HG03097 (cell line): ENCODE measurements around the gene ADAMTS2.

Source experiments
- ATAC-seq: cut with Tn5 transposase; IDR thresholded peaks from one replicate; pipeline ENCODE4 v1.9.1; 2021; ENCODE audit not compliant: unreplicated experiment, low FRiP score

The ADAMTS2 gene

DNA sequence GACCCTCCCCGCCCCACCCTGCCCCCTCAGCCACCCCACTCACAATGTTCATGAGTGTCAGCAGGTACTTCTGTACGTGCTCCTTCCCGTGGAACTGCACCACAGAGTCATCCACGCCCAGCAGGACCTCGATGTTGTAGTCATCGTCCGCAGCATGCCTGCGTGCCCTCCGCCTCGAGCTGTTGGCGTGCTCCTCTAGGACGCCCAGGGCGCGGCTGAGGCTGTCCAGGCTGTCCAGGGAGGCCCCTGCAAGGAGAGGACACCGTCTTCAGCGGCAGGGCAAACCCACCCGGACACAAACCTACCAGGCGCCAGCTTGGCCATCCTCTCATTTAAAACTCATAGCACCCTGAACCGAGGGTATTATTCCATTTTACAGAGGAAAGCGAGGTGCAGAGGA, 137.8 kb downstream of the ADAMTS2 start:
- no peak for ATAC-seq

DNA sequence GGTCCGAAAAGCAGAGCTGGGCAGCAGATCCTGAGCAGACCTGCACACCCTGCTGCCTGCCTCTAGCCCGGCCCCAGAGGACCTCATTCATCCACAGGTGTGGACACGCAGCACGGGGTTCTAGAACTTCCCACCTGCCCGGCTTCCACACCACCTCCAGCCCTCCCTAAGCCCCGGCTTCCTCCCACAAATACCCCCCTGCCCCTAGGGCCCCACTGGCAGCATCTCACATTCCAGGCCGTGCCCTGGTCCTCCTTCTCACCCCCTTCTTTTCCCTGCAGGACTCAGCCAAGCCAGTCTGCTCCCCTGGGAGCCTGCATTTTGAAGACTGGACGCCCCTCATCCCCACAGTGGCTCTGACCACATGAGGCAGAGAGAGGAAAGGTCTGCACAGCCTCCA, 138.9 kb downstream of the ADAMTS2 start:
- no peak for ATAC-seq

- no peak for ATAC-seq
Observed at GRCh38 chr5:179205277-179205676, 140.0 kb downstream of the ADAMTS2 start.

DNA sequence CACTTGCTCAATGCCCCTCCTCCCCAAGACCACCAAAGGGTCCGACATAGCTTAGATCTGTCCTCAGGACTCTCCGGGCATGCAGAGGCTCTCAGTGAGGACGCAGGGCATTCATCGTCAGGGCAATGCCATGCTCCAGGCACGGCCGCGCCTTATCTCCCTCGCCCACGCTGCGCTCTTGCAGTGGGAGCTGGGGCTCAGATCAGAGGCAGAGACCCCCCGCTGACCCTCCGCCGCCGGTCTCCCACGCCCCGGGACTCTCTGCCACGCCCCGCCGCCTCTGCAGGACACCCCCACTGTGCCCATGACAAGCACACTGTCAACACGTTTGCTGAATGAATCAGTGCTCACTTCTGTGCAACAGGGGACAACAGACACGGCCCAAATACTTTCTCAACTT, 140.7 kb downstream of the ADAMTS2 start:
- ATAC-seq: no peak

GRCh38 chr5:179203248-179203647, 142.0 kb downstream of the ADAMTS2 start:
- ATAC-seq: no peak

DNA sequence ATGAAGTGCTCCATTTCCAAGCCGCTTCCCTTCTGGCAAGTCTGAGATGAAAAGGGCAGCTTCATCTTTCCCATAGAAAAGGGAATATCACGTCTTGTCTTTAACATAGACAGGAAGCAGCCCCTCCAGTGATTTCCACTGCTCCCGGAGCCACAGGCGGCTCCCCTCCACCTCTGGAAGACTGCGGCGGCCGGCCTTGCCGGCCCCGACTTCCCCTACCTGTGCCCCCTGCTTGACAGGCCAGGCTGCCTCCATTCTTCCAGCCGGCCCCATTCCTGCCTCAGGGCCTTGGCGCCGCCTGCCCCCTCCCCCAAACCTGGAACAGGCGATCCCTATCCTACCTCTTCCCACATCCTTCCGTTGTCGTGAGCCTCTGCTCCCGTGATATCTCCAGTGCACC, 143.3 kb downstream of the ADAMTS2 start:
- no peak for ATAC-seq

DNA sequence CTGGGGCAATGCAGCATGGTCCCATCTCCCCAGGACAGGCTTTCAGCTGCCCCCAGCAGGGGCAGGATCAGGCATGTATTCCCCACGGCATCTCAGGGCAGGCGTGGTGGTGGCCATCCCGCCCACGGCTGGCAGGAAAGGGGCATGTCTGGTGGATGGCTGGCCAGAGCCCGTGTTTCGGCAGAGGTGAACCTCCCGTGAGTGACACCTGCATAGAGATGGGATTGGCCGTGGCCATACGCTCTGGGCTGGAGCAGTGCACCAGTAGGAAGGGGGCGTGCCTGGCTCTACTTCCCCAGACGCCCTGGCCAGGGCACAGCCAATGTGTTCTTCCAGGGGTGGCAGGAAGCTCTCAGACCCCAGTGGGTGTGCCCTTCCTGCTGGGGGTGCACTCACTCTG, 146.0 kb downstream of the ADAMTS2 start:
- ATAC-seq: no peak

- ATAC-seq: no peak
Observed at GRCh38 chr5:179198825-179199224, 146.4 kb downstream of the ADAMTS2 start.

DNA sequence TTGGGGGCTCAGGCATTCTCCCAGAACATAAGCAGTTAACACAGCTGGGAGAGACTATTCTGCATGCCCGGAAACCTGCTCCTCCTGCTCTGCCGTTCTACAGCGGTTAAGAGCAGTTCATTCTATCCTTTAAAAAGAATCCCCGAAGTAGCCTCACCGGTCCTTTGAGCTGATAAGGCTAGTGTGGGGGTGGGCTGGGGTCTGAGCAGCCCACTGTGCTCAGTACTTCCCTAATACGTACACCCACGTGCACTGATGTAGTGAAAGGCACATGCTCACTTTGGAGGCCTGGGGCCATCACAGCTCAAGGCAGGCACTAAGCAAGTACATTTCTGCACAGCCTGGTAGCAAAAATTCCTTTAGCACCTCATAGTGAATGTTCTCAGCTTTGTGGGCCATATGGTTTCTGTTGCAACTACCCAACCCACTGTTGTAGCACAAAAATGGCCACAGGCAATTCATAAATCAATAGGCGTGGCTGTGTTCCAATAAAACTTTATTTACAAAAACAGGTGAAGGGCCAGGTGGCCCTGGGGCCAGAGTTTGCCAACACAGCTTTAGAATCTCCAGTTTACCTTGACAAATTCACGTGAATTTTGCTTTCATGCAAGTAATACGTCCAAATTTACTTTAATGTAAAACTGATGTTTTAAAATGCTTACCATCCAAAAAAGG, 148.7 kb downstream of the ADAMTS2 start:
- ATAC-seq: no peak

- no peak for ATAC-seq
Observed at GRCh38 chr5:179195561-179196404, 149.5 kb downstream of the ADAMTS2 start.

- no peak for ATAC-seq
Observed at GRCh38 chr5:179194941-179195381, 150.3 kb downstream of the ADAMTS2 start.

DNA sequence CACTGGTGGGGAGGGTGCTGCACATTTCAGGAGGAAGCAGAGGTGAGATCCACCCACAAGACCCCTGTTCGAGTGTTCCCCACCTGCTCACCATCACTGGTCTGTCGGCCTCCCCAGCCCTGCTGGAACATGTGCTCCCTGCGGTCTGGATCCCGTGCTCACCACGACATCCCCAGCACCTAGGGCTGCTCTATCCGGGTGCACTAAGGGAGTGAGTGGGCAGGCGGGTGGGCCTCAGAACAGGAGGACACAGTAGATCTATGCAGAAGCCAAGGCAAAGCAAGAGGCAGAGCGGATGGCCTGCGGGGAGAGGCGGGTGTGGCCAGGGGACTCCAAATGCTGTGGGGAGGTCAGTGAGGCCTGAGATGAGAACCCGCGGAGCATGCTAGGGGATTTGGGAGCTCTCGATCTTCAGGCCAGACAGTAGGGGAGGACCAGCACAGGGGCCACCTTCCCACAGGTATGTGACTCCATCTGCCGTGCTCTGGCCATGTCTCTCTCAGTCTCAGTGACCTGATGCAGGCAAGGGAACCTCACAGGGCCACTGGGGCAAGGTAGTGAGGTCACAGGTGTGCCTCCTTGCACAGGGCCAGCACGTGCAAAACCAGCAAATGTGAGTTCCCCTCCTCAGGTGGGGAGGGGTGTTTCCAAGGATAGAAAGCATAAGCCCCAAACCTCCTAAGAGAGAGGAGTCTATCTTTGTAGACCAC, 150.9 kb downstream of the ADAMTS2 start:
- no peak for ATAC-seq

- no peak for ATAC-seq
Observed at GRCh38 chr5:179193746-179194145, 151.5 kb downstream of the ADAMTS2 start.

DNA sequence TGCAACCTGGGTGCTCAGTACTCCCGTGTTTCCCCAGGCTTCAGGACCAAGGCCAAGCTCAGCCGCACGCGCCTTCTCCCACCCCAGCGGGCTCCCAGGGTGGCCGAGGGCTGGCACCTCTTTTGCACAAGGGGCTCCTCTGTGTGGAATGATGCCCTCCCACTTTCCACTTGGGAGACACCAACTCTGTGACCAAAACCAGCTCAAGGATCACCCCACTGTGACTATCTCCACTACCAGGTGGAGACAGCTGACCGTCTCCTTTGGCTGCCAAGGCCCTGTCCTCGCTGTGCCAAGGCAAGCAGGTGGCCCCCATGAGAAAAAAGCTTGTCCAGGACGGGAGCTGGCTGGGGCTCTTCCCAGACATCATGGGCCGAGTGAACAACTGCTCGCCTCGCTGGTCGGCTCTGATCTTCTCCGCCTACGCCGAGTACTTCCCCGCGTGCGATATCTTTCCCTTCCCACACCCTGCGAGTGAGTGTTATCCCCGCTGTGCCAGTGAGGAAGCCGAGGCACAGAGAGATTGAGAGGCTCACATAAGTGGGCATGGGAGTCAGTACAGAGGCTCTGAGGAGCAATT, 152.3 kb downstream of the ADAMTS2 start:
- ATAC-seq: no peak

GRCh38 chr5:179192185-179192890, 152.9 kb downstream of the ADAMTS2 start:
- no peak for ATAC-seq

- no peak for ATAC-seq
Observed at GRCh38 chr5:179191506-179192184, 153.6 kb downstream of the ADAMTS2 start.

GRCh38 chr5:179190851-179191505, 154.3 kb downstream of the ADAMTS2 start:
- no peak for ATAC-seq

GRCh38 chr5:179188636-179189035, 156.6 kb downstream of the ADAMTS2 start:
- ATAC-seq: no peak
